ENCODE data around the gene AFG3L2. TPM values are rescaled to one million over a fixed set of nuclear protein-coding genes. Genes with fewer than 3 reads are reported as not detected.
"Not testable (repeated sequence)": the region's sequence is repeated elsewhere in the genome, so short reads cannot be mapped to it uniquely, and the experiment has no call there.

AFG3L2 gene
- total RNA-seq, 1 donor from 2014 or later, result 50.2 TPM

GRCh38 chr18:12420821-12421421, 43.9 kb upstream of the AFG3L2 start:
- no peak for TF ChIP-seq CTCF (IDR thresholded peaks at IDR 0.05; ENCODE audit: insufficient read depth, low read length, poor library complexity, severe bottlenecking)
- DNase-seq (ENCODE audit: low read depth), result no peak
- Histone ChIP-seq H3K36me3 (ENCODE audit: control insufficient read depth, insufficient read depth, low read length) (no peaks in the 10 kb centered on the region), H3K4me3 (ENCODE audit: low read depth, low read length) (peak overlapping the region; percentile 20), H3K27me3 (ENCODE audit: control insufficient read depth, insufficient read depth, low read length) (no peaks in the 10 kb centered on the region)

GRCh38 chr18:12417687-12418086, 40.7 kb upstream of the AFG3L2 start:
- DNase-seq (ENCODE audit: low read depth), result no peak
- Histone ChIP-seq H3K27me3 (ENCODE audit: control insufficient read depth, insufficient read depth, low read length) (no peaks in the 10 kb centered on the region), H3K4me3 (ENCODE audit: low read depth, low read length) (no peak overlapping the region), H3K36me3 (ENCODE audit: control insufficient read depth, insufficient read depth, low read length) (no peaks in the 10 kb centered on the region)
- no peak for TF ChIP-seq CTCF (IDR thresholded peaks at IDR 0.05; ENCODE audit: insufficient read depth, low read length, poor library complexity, severe bottlenecking)

GRCh38 chr18:12416098-12416729, 39.2 kb upstream of the AFG3L2 start:
- TF ChIP-seq CTCF (IDR thresholded peaks at IDR 0.05; ENCODE audit: insufficient read depth, low read length, poor library complexity, severe bottlenecking), result no peak
- DNase-seq (ENCODE audit: low read depth), result no peak
- Histone ChIP-seq H3K27me3 (ENCODE audit: control insufficient read depth, insufficient read depth, low read length) (no peaks in the 10 kb centered on the region), H3K36me3 (ENCODE audit: control insufficient read depth, insufficient read depth, low read length) (no peaks in the 10 kb centered on the region), H3K4me3 (ENCODE audit: low read depth, low read length) (no peak overlapping the region)

- no peaks in the 10 kb centered on the region for H3K27me3 ChIP-seq (ENCODE audit: control insufficient read depth, insufficient read depth, low read length)
- DNase-seq (ENCODE audit: low read depth), result no peak
- H3K36me3 ChIP-seq (ENCODE audit: control insufficient read depth, insufficient read depth, low read length), result no peaks in the 10 kb centered on the region
- TF ChIP-seq CTCF (IDR thresholded peaks at IDR 0.05; ENCODE audit: insufficient read depth, low read length, poor library complexity, severe bottlenecking), result no peak
- H3K4me3 ChIP-seq (ENCODE audit: low read depth, low read length), result no peak overlapping the region
Measured at GRCh38 chr18:12411456-12411855, 34.4 kb upstream of the AFG3L2 start.

GRCh38 chr18:12410747-12411146, 33.7 kb upstream of the AFG3L2 start:
- DNase-seq (ENCODE audit: low read depth); H3K4me3 ChIP-seq (ENCODE audit: low read depth, low read length); H3K36me3 ChIP-seq (ENCODE audit: control insufficient read depth, insufficient read depth, low read length); H3K27me3 ChIP-seq (ENCODE audit: control insufficient read depth, insufficient read depth, low read length): not testable (repeated sequence)

GRCh38 chr18:12410081-12410481, 33.1 kb upstream of the AFG3L2 start:
- Histone ChIP-seq H3K27me3 (ENCODE audit: control insufficient read depth, insufficient read depth, low read length) (no peaks in the 10 kb centered on the region), H3K36me3 (ENCODE audit: control insufficient read depth, insufficient read depth, low read length) (no peaks in the 10 kb centered on the region), H3K4me3 (ENCODE audit: low read depth, low read length) (no peak overlapping the region)
- no peak for DNase-seq (ENCODE audit: low read depth)
- no peak for TF ChIP-seq CTCF (IDR thresholded peaks at IDR 0.05; ENCODE audit: insufficient read depth, low read length, poor library complexity, severe bottlenecking)

All from kidney epithelial cell (primary cell).